Measurements from ENCODE around the gene AFAP1.

AFAP1 gene

DNA sequence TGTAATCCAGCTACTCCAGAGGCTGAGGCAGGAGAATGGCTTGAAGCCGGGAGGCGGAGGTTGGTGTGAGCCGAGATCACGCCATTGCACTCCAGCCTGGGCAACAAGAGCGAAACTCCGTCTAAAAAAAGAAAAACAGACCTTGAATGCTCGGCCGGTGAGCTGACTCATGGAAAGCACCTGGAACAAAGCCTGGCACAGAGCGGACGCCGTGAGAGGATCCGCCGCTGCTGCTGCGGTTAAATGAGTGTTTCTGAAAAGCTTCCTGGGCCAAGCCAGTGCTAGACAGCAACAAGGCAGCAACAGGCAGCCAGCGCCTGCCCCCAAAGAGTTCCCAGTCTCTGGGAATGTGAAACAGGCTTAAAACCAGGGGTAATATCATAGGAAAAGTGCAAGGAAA, 186.4 kb downstream of the AFAP1 start:
- DNase-seq (ENCODE audit: low spot score), result no peak

DNA sequence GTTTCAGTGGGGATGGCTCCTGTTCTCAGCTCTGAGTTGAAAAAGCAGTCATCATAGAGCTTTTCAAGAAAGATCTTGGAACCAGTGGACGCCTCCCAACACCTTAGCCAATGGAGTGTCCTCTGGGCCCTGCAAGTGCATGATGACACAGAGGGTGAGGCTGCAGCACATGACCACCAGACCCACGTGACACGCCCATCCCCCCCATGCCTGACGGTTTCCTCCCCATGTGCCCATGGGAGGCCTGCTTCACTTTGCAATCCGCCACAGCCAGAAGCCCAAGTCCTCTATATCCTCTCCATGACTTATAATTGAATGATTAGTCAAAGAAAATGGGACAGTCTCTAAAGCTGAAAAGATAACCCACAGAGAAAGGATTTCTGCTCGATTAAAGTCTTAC, 187.0 kb downstream of the AFAP1 start:
- no peak for DNase-seq (ENCODE audit: low spot score)

DNA sequence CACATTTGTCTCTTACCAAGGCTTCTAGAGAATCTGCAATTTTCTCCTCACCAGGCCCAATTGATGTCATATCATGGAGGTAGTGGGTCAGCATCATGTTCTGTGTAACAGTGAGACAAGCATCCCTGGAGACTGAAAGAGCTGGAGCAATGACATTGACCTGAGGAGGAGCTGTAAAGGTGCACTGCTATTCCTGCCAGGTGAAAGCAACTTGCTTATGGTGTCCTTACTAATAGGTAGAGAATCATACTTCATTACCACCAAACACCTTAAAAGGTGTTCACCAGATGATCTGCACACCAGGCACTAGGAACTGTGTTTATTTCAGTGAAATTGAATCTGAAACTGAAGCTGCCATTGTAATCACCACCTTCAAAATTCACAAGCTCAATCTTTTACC, 188.7 kb downstream of the AFAP1 start:
- DNase-seq (ENCODE audit: low spot score), result no peak

DNA sequence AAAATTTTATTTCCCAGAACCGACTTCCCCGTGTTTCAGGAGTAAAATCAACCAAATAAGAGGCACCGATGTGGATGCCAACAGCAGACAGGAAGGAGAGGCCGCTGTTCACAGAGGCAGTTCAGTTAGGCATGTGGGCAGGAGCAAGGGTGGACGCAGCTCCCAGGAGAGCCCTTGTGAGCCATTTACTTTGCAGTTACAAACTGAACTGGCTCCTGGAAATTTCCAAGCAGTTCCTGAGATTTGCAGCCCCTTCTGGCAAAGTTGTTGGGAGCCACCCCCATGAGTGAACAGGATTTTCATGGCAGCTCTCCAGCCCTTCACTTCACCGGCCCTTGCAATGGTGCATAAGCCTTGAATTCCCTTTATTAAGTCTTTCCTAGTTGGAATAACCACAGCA, 189.1 kb downstream of the AFAP1 start:
- no peak for DNase-seq (ENCODE audit: low spot score)

DNA sequence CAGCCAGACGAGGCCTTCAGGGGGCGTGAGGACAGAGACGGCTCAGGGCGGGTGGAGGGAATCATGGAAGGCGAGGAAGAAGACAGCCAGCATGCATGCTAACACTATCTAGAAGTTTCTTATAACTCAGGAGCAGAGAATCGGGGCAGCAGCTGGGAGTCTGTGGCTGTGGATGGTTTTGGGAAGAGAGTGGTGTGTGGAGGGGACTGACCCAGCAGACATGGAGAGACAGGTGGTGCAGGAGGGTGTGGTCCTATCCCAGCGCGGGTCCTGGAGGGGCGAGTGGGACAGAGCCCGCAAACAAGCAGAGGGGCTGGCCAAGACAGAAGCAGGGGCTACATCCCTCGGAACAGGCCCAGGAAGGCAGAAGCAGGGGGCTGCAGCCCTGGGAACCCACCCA, 192.1 kb downstream of the AFAP1 start:
- no peak for DNase-seq (ENCODE audit: low spot score)

DNA sequence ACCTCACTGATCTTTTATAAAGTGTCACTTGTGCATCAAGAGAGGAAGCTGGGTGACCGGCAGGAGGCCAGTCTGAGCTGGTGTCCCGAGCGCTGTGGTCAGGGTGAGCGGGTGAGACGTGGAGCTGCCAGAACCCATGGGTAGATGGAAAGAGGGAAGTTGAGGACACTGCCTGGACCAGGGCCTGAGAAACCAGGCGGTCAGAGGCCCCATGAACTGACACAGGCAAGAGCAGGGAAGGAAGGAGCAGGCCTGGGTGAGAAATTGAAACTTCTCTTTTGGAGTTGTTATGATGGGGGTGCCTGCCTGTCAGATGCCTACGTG, 192.6 kb downstream of the AFAP1 start:
- DNase-seq (ENCODE audit: low spot score), result no peak

DNA sequence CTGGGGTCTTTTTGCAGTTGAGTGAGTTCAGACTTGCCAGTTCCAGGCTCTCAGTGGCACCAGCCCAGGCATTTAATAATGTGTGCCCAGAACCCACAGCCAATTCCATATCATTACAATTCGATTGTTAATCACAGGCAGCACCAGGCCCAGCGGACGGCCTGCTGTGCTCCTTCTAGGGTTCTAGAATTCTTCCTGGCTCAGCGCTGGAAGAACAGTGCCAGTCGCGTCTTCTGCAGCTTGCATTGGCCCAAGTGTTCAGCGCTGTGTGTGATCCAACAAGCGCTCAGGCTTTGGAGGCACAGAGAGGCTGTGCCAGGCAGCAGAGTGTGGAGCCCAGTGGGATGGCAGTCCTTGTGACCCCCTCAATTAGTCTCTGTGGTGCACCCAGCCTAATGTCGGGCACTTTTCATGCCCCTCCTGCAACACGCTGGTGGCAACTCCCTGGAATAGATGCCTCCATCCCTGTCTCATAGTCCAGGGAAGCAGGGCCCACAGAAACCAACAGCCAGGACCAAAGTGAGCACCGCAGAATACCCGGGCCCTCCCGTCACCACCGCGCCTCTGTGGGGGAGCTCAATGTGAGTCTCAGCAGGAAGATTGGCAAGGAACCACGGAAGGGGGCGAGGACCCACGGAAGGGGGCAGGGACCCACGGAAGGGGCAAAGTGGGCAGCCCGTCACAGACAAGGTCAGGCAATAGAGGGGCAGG, 193.2 kb downstream of the AFAP1 start:
- DNase-seq (ENCODE audit: low spot score), result no peak

DNA sequence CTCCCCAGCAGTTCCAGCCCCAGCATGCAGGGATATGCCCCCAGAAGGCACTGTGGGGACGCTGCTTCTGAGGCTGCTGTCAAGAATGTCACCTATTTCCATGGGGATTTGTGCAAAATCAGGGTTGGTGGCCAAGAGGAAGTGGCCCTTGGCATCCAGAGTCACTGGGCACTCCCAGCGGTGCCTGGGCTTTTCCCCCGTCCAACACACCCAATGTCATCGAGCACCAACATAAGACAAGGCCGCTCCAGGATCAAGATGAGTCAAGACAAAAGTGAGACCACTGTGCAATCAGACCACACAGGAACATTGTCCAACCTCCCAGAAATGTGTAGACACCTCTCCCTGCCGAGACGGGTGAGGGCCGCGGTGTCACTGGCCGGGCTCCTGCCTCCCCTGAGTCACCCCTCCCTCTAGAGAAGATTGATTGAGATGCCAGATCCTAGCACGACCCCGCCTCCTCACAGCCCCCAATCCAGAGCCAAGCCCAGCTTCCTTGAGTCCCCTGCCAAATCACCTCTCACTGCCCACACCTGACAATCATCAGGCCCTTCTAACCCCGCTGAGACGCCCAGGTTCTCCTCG, 194.3 kb downstream of the AFAP1 start:
- DNase-seq (ENCODE audit: low spot score), result no peak

DNA sequence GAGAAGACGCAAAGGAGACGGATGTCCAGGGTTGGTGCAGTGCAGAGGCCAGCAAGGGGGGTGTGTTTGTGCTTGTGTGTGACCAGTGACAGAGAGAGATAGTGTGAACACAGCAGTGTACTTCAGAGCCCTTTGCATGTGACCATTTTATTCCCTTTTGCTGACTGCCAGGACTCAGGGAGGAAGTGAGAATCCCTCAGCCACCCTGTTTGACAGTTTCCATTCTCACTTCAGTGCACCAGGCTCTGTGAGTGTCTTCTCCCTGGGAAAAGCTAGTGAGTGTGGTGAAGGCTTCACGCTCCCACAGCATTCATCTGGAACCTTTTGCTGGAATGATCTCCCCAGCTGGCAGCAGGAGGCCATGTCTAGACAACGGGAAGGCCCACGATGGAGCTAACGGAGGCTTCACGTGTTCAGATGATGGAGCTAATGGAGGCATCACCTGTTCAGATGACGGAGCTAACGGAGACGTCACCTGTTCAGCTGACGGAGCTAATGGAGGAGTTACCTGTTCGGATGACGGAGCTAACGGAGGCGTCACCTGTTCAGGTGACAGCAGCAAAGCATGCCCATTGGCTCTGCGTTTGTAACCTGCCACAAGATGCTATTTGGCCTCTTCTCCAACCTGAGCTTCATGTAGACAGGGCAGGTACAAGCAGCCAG, 195.4 kb downstream of the AFAP1 start:
- DNase-seq (ENCODE audit: low spot score), result no peak

DNA sequence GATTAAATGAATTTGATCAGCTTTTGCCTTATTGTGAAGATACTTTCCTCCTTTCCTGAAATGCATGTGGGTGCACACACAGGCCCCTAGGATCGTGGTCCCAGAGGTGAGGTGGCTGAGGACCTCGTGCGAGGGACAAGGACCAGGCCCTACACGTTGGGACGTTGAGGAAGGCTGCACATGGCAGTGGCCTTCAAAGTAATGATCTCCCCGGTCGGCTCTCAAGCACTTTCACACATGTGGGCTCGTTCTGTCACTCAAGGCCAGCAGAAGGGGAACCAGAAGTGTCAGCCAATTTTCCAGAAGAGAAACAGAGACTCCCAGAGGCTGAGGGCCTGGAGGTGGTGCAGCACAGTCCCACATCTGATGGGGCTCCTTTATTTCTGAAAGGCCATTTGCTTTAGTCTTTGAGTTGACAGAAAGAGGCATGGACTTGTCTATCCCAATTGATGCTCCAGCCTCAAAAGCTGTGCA, 196.8 kb downstream of the AFAP1 start:
- DNase-seq (ENCODE audit: low spot score), result no peak

DNA sequence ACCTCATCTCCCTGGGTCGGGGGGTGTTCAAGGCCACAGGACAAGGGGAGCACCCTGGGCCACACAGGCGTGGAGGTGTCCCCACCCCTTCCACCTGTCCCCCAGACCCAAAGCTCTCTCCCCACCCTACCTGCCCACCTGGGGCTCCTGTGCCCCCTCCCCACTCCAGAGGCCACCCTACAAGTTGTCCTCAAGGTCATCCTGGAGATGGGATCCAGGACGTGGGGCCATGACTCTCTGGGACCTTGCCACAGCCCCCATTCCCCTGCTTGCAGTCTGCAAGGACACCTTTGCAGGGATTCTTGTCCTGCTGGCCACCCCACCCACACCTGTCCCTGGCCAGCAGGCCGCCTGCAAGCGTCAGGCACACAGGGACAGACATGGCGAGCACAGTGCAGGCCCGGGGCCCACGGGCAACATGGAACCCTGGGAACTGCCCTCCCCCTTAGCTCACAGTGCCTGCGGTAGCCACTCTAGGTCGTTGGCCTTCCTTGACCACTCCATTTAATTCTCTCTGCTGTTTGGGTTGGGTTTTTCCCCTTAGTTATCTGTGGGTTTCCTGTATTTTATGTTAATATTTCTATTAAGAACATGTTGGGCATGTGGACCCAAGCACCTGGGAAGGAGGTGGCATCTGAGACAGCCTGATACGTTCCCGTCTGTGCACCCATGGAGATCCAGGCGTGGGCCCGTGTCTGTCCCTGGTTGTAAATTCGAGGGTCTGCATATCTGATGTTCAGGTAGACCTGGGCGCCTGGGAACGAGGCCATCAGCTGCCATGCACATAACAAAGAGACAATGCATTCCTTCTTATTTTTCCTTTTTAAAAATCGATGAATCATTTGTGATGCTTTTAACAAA, 197.5 kb downstream of the AFAP1 start:
- DNase-seq (ENCODE audit: low spot score), result no peak

DNA sequence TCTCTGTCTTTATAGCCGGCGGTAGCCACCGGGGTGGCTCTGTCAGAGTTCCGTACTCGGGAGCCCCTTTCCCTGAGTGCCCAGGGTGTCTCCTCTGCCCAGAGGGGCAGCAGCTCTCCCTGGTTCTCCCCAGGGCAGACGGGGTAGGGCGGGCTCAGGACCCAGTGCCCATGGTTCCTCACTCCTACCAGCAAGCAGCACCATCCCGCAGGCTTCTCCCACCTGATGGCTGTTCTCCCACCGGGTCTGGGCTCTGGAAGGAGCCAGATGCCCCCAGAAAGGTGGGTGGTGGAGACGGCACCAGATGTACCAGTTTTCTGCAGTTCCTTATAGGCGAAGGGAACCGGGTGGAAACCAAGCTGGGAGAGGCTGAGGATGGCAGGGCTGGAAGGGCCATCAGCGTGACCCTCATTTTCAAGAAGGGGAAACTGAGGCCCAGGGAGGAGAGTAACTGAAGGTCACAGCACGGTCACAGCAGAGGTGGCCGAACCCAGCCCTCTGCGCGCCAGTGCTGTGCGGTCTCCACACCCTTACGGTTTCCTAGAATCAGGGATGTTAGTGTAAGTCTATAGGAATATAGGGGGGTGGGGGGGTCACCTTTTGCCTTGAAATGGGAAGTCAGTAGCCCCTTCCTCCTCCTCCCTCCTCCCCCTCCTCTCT, 198.7 kb downstream of the AFAP1 start:
- DNase-seq (ENCODE audit: low spot score), result no peak

DNA sequence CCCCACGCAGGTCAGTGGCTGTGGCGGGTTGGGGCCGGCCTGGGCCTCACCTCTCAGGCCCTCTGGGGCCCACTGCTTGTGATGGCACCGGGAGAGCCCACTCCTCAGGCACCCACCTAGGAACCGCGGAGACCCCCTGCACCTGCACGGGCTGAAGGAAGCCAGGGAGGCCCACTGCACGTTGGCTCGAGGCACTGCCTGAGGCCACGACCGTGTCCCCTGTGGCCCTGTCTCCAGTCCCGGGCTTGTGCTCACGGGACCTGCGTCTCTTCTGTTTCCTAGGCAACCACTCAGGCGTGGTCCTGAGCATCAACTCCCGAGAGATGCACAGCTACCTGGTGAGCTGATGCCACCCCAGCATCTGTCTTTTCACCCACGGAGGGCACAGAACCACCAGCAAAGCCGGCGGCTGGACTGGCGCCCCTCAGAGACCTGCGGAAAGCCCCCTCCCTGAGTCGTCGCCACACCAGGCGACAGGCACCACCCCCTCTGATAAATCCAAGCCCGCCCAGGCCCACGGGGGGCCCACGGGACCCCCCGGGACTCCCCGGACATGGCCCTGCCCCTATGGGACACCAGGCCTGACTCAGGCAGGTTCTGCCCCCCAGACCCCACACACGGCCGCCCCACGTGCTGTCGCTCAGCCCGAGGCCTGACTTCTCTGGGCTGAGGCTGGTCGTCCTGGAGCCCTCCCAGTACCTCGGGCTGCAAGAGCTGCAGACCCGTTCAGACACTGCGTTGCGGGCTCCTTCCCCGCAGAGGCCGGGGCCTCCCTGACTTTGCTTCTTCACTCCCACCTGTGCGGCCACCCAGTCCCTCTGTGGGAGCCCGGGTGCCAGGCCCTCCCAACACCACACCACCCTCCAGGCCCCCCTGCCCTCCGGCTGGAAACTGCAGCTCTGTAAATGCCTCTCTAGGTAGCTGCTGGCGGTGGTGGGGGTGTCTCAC, 199.5 kb downstream of the AFAP1 start:
- DNase-seq (ENCODE audit: low spot score), result no peak

DNA sequence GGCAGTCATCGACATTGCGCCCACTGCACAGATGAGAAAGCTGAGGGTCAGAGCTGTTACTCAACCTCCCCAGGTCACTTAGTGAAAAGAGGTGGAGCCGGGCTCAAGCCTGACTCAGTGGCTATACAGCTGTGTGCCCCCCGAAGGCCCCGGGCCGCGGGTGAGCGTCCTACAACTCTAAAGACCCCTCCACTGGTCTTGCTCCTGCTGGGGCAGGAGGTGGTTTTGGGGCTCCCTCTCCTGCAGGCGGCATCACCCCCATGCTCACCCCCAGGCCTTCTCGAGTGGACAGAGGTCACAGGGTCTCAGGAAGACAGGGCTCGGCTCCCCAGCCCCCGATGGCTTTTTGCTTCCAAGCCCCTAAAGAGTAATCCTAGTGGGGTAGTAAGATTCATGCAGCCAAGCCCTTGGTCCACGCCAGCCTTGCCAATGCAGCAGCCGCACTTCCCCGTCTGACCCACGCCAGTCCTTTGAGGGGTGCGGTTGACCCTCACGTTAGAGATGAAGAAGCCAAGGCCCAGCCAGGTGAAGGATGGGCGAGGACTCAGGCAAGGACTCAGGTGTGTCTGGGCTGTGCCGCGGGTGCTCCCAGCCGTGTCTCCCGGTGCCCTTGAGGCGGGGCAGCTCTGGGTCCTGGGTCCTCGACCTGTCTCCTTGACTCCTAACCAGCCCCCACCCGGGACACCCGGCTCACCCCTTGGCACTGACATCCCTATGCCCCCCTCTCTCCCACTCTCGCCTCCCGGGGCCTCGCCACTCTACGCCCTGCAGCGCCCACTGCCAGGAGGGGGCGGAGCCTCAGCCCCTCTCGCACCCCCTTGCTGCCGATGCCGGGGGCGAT, 200.4 kb downstream of the AFAP1 start:
- DNase-seq (ENCODE audit: low spot score), result no peak

DNA sequence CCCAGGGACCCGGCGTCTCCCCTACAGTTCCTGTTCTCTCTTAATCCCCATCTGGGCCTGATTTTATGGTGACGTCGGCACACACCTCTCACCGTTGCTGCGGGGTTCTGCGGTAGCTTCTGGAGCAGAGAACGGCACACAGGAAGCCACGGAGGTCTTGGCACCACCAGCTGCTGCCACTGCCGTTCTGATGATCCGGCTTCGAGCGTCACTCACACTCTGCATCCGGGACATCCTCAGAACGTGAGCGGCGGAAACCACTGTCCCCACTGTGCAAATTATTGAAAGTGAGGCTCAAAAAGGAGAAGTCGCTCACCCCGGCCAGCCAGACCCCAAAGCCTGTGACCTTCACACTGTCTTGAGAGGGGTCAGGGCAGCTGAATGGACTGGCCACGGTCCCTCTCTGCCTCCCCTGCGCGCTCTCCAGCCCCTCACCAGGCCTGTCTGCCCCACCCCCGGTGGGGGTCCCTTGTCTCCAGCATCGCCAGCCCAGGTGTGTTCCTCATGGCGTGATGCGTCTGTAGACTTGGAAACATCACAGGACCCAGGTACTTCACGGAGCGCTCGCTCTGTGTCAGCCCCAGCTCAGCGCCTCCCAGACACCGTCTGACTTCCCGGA, 201.1 kb downstream of the AFAP1 start:
- DNase-seq (ENCODE audit: low spot score), result no peak

DNA sequence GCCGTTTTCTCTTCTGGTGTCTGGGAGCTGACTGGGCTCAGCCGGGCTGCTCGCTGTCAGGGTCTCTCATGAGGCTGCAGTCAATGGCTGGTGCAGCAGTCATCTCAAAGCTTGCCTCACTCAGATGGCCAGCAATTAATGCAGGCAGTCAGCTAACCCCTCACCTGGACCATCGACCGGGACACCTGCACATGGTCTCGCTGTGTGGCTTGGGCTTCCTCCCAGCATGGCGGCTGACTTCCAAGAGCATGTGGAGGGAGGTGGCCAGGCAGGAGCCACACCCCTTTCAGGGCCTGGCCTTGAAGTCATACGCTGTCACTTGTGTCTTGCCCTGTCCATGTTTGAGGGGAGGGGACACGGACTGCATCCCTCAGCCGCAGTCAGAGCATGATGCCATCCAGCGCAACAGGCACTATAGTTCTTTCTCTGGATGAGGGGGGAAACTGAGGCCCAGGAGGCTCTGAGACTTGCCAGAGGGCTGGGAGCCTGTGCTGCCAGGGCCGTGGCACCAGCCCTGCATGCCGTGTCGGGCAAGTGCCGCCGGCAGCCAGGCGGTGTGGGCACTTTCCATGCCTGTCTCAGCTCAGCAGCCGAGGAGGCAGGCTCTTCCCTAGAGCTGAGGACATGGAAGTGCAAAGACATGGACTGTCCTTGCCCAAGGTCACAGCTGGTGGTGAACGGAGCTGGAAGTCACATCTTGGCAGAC, 201.8 kb downstream of the AFAP1 start:
- DNase-seq (ENCODE audit: low spot score), result no peak

DNA sequence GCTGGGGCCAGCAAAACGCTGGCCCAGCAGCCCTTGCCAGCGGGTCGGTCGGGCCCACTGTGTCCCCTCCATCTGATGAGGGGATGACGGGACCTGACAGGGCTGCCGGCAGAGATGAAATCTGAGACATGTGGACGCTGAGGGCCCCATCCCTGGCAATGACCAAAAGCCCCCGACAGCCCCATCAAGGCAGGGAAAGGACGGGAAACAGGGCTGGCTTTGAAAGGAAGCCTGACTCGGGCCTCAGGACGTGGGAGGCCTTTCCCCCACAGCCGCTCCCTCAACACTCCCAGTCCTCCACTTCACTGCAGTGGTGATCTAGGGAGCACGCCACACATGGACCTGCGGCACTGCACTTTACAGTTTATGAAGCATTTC, 202.4 kb downstream of the AFAP1 start:
- DNase-seq (ENCODE audit: low spot score), result no peak

DNA sequence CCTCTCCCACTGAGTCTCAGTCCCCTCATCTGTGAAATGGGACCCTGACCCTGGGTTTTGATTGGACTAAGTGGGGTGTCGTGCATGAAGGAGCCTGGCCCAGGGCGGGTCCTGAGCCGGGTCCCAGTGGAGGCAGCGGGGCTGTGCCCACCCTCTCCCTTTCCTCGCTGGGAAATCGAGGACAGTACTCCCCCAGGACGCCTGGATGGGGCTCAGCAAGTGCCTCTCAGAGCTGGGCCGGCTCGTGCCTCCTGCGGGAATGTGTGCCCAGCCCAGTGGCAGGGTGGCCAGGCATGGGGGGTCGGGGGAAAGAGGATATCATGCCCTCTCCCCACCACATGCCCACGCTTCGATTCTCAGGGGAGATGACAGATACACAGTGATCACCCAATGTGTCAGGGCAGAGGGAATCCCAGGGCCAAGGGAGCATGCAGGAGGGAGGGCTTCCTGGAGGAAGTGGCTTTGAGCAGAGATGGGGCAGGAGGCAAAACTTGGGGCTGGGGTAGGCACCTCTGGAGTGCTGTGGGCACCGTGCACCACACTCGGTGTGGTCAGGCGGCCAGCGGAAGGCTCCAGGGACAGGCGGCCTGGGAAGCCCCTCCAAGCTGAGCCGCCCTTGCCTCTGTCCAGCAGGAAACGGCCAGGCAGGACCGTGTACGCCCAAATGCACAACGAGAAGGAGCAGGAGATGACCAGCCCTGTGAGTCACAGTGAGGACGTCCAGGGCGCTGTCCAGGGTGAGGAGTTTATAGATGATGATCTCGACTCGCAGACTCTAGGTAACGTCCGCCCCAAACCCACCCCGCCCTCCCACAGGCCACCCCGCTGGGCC, 203.0 kb downstream of the AFAP1 start:
- no peak for DNase-seq (ENCODE audit: low spot score)

All from hematopoietic multipotent progenitor cell treated with erythropoietin and hydrocortisone succinate and interleukin-3 and kit ligand, for 17 days (in vitro differentiated cells).